HS-27A (cell line): ENCODE results near the gene PRTN3.
"Not testable (repeated sequence)": the region's sequence is repeated elsewhere in the genome, so short reads cannot be mapped to it uniquely, and the experiment has no call there.

ENCODE experiments used
- DNase-seq: peaks from one replicate; pipeline ENCODE4 v3.0.0-alpha.2; 2012; ENCODE audit warnings: low read depth, missing footprints

PRTN3 gene

DNA sequence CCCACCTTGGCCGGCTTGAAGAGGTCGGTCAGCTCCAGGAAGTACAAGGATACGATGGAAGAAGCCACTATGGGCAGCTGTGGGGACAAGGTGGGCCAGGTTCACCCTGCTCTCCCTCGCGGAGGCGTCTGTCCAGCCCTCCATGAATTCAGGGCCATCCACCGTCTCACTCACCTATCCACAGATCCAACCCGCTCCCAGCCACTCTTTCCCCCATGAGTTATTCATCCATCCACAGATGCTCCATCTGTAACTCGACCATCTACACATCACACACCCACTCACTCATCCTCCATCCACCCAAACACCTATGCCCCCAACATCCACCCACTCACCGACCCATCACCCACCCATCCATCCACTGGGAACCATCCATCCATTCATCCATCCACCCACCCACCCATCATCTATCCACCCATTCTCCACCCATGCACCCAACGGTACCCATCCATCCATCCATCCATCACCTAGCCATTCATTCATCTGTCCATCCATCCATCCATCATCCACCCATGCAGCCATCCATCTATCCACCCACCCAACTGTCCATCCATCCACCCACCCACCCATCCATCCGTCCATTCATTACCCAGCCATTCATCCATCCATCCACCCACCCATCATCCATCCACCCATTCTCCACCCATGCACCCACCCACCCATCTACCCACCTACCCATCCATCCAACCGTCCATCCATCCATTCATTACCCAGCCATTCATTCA, 24.9 kb upstream of the PRTN3 start:
- DNase-seq: no peak

DNA sequence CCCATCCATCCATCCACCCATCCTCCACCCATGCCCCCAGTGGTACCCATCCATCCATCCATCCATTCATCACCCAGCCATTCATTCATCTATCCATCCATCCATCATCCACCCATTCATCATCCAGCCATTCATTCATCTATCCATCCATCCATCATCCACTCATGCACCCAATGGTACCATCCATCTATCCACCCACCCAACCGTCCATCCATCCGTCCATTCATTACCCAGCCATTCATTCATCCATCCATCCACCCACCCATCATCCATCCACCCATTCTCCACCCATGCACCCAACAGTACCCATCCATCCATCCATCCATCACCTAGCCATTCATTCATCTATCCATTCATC, 24.3 kb upstream of the PRTN3 start:
- no peak for DNase-seq

DNA sequence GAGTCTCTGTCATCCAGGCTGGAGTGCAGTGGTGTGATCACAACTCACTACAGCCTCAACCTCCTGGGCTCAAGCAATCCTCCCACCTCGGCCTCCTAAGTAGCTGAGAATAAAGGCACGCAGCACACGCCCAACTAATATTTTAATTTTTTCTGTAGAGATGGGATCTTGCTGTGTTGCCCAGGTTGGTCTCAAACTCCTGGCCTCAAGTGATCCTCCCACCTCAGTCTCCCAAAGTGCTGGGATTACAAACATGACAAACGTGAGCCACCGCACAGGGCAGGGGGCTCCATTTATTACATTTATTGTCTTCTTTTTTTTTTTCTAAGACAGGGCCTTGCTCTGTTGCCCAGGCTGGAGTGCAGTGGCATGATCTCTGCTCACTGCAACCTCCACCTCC, 20.6 kb upstream of the PRTN3 start:
- not testable (repeated sequence) for DNase-seq

DNA sequence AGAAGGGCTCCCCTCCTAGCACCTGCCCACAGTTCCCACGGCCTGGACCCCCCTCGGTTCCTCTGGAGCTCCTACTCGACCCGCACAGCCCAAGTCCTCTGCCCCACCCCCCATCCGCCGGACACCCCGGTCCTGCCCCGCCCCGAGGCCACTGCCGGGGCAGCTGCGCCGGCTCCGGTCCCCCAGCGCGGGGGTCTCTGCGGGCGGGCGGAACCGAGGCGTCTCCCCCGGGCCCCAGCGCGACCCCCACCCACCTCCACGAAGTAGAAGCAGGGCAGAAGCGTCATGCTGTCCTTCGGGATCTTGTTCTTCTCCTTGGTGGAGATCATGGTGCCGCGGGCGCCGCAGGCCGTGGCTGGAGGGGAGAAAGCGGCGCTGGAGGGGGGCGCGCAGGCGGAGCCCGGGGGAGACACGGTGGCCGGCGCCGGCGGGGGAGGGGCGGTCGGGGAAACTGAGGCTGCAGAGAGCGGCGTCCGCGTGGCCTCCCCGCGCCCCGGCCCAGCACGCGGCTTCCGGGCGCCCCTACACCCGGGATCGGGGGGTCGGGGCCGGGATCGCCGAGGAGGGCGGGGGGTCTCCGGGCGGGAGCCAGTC, 19.5 kb upstream of the PRTN3 start:
- DNase-seq: no peak

DNA sequence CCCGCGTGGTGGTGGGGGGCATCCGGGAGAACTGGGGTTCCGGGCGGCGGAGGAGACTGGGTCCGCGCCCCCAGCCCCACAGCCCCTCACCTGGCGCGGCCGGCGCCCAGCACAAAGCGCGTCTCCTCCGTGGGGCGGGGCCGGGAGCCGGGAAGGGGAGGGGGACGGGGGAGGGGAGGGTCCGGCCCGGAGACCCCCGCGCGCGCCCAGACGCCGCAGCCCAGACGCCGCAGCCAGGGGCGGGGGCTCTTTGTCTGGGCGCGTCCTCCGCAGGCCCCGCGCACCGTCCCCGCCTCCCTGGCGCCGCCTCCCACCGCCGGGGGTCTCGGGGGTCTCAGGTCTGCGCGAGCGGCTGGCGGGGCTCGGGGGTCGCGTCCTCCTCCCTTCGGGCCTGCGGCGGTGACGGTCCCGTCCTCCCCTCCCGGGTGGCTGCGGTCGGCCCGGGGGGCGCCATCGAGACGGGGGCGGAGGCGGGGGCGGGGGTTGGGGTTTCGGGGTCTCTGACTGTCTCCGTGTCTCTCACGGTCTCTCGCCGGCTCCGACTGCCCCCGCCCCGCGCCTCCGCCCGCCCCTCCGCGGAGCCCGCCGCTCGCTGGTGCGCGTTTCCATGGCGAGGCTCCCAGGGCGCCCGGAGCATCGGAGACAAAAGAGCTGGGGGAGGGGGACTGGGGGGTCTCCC, 18.8 kb upstream of the PRTN3 start, which contains the start of gene PLPPR3:
PLPPR3 (minus strand) TSS at position 131 of the 679 bp plus-strand sequence. CDS start 396 bp downstream, outside the sequence.
- DNase-seq: no peak

DNA sequence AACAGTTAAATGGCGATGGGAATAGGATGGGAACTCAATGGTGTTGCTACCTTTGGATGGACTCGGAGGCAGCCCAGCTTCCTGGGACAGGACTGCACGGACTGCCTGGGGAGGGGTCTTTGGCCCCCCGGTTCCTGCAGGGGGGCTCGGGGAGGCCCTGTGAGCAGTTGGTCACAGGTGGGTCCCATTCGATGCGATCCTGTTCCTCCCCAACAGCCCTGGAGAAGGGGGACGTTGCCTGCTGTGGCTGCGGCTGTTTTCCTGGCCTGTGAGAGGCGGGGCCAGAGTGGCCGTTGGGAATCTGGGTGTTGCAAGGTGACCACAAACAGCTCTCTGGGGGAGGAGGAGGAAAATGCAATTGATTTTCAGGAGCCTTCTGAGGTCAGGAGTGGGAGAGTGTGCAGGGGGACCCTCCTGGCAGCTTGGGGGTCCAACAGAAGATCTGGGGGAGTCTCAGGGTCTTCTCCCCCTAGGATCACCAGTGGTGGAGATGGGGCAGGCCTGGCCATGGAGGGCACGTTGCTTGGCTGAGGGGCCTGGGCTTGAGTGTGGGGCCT, 17.2 kb upstream of the PRTN3 start:
- no peak for DNase-seq

DNA sequence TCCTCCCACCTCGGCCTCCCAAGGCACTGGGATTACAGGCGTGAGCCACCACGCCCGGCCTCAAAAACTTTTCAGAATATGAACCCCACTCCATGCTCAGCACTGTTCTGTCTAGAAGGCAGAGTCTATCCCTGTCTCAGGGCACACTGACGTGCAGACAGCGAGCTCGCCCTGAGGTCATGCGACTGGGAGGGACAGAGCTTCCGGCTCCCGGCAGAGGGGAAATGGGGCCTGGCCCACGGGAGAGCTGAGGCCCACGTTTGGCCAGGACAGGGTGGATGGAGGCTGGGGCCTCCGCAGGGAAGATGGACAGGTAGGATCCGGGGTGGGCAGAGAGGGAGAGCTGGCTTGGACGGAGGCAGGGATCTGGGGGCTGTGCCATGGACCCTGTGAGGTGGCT, 15.9 kb upstream of the PRTN3 start:
- no peak for DNase-seq

DNA sequence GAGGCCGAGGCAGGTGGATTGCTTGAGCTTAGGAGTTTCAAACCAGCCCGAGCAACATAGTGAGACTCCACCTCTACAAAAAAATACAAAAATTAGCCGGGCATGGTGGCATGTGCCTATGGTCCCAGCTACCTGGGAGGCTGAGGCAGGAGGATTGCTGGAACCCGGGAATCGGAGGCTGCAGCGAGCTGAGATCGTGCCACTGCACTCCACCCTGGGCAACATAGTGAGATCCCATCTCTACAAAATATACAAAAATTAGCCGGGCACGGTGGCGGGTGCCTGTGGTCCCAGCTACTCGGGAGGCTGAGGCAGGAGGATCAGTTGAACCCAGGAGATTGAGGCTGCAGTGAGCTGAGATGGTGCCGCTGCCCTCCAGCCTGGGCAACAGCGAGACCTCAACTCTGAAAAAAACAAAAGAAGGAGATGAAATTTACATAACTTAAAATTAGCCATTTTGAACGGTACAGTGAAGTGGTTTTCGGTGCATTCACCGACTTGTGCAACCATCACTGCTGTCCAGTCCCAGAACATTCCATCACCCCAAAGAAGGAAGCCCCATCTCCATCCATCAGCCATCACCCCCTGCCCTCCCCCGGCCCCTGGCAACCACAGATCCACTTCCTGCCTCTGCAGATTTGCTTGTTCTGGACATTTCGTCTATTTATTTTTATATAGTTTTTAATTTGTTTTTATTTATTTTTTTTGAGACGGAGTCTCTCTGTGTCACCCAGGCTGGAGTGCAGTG, 14.7 kb upstream of the PRTN3 start:
- DNase-seq: no peak

DNA sequence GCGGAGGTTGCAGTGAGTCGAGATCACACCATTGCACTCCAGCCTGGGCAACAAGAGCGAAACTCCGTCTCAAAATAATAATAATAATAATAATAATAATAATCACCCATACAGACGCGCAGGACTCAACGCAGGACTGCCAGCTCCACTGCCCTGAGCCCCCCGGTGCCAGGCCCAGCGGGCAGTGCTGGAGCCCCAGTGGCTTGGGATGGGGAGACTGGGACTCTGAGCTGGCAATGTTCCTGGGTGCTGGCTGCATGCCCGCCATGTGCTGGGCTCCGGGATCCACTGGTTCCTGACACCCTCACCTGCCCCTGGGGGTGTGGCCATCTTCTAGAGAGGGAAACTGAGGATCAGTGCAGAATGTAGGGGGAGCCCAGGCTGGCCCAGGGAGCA, 13.5 kb upstream of the PRTN3 start:
- DNase-seq: no peak

DNA sequence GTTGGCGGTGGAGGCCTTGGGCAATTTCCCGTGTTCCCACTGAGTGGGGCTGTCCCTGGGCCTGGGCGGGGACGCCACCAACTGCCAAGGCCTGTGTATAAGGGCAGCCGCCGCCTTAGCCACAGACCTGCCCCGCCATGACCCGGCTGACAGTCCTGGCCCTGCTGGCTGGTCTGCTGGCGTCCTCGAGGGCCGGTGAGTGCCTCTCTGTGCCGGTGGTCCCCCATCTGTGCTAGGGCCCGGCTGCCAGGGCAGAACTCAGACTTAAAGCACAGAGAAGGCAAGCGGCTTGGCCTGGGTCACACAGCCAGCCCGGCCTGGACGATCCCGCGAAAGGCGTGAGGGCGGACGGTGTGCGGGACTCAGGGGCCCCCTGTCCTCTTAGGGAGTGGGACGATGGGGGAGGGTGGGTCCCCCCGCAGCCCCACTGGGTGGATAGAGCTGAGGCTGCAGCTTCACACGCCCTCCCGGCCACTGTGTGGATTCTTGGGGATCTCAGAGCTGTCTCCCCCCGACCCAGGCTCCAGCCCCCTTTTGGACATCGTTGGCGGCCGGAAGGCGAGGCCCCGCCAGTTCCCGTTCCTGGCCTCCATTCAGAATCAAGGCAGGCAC, 13.0 kb upstream of the PRTN3 start, which contains the start of gene AZU1:
AZU1 (plus strand) TSS at position 128 of the 612 bp plus-strand sequence; CDS start at position 138, 10 bp downstream.
- no peak for DNase-seq

DNA sequence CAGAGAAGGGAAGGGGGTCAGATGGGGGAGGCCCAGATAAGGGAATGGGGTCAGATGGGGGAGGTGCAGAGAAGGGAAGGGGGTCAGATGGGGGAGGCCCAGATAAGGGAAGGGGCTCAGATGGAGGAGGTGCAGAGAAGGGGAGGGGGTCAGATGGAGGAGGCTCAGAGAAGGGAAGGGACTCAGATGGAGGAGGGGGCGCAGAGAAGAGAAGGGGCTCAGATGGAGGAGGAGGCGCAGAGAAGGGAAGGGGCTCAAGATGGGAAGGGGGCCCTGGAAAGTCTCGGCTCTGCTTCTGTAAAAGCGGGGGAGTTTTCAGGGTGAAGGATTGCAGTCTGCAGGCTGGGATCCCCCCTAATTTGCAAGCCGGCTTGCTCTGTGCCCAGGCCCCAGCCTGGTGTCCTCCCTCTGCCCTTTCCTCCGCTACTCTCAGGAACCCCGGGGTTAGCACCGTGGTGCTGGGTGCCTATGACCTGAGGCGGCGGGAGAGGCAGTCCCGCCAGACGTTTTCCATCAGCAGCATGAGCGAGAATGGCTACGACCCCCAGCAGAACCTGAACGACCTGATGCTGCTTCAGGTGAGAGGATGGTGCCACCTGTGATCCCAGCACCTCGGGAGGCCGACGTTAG, 11.6 kb upstream of the PRTN3 start:
- no peak for DNase-seq

DNA sequence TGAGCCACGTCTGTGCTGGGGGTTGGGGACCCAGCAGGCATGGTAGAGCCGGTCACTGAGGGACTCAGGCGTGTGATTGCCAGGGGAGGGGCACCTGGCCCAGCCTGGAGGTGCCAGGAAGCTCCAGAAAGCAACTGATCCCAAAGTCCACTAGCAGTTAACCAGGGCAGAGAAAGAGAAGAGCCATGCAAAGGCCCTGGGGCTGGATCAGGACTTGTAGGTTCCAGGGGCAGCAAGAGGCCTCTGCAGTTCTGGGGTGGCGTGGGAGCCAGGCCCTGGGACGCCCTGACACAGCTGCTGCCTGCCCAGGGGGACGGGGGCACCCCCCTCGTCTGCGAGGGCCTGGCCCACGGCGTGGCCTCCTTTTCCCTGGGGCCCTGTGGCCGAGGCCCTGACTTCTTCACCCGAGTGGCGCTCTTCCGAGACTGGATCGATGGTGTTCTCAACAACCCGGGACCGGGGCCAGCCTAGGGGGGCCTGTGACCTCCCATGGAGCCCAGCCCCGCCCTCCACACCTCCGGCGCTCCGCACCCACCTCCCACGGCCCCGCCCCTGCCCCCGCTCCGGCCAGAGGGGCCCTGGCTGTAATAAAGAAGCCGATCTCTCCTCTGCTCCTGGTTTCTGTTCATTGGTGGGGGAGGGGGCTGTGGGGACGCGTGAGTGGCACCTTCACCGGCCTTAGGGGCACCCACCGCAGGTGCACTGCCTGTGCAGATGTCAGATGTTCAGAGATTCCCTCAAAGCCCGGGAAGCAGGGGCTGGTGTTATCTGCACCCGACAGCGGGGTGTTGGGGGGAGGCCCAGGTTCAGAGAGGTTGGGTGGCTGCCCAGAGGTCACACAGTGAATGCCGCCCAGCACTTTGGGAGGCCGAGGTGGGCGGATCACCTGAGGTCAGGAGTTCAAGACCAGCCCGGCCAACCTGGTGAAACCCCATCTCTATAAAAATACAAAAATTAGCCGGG, 9.1 kb upstream of the PRTN3 start:
- no peak for DNase-seq

DNA sequence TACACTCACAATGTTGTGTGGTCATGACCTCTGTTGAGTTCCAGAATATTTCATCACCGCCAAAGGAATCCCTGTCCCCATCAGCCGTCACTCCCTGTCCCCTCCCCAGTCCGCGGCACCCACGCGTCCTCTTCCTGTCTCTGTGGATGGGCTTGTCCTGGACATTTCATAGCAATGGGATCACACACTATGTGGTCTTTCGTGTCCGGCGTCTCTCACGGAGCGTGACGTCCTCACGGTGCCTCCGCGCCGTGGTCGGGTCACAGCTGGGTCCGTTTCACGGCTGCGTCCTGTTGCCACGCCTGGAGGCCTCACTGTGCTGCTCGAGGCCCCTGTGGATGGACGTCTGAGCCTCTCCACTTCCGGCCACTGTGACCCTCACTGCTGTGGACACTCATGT, 6.6 kb upstream of the PRTN3 start:
- DNase-seq: no peak

DNA sequence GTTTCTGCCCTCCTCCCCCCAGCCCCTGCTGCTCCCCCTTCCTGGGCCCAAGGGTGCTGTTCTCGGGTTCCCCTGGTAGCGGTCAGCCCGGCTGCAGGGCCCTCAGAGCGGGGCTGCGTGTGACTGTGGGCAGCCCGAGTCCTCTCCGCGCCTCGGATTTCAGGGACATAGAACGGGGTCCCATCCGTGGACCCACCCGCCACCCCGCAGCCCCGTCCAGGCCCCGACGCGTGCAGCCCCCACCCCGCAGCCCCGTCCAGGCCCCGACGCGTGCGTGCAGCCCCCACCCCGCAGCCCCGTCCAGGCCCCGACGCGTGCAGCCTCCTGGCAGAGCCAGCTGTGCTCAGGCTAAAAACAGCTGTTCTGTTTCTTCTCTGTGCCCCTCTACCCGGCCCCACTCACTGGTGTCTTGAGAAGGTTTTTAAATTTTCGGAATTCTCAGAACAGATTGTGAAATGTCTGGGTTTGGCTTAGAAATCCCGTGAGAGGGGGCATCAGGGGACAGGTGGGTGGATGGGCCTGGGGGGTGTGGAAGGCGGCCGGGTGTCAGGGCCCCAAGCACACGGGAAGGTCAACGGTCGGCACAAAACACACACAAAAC, 5.5 kb upstream of the PRTN3 start:
- no peak for DNase-seq

DNA sequence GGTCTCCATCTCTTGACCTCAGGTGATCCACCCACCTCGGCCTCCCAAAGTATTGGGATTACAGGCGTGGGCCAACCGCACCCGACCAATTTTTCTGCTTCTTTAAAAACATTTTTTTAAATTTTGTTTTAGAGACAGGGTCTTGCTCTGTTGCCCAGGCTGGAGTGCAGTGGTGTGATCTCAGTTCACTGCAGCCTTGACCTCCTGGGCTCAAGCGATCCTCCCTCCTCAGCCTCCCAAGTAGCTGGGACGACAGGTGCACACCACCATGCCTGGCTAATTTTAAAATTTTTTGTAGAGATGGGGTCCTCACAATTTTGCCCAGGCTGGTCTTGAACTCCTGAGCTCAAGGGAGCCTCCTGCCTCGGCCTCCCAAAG, 2.0 kb downstream of the PRTN3 start:
- not testable (repeated sequence) for DNase-seq

DNA sequence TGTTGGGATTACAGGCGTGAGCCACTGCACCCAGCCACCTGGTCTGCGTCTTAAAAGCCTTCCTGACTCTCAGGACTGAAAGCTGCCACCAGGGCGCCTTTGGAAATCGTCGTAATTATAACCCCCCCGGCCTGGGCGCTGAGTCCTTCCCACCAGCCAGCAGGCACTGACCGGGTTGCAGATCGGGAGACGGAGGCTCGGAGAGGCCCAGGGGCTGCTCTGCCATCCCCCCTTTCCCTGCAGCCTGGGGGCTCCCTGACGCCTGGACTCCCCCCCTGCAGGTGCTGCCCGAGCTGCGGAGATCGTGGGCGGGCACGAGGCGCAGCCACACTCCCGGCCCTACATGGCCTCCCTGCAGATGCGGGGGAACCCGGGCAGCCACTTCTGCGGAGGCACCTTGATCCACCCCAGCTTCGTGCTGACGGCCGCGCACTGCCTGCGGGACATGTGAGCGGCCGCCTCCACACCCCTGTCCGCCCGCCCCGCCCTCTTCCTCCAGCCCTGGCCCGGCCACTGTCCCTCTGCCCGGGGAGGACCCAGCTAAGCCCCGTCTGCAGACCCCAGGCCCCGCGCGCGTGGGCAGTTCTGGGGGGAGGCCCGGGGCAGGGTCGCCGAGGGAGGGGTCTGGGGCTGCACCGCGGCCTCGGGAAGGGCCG, 2.5 kb downstream of the PRTN3 start:
- no peak for DNase-seq

DNA sequence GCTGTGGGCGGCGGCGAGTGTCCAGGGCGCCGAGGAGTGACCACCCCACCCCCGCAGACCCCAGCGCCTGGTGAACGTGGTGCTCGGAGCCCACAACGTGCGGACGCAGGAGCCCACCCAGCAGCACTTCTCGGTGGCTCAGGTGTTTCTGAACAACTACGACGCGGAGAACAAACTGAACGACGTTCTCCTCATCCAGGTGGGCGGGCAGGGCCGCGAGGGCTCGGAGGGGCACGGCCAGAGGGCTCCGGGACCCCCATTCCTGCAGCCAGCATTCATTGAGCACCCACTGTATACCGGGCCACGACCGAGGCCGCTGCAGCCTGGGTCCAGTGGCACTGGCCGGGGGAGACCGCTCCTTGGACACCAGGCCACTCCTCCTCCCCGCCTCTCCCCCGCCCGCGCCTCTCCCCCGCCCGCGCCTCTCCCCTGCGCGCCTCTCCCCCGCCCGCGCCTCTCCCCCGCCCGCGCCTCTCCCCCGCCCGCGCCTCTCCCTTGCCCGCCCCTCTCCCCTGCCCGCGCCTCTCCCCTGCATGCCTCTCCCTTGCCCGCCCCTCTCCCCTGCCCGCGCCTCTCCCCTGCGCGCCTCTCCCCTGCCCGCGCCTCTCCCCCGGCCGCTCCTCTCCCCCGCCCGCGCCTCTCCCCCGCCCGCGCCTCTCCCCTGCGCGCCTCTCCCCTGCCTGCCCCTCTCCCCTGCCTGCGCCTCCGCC, 3.2 kb downstream of the PRTN3 start:
- no peak for DNase-seq

DNA sequence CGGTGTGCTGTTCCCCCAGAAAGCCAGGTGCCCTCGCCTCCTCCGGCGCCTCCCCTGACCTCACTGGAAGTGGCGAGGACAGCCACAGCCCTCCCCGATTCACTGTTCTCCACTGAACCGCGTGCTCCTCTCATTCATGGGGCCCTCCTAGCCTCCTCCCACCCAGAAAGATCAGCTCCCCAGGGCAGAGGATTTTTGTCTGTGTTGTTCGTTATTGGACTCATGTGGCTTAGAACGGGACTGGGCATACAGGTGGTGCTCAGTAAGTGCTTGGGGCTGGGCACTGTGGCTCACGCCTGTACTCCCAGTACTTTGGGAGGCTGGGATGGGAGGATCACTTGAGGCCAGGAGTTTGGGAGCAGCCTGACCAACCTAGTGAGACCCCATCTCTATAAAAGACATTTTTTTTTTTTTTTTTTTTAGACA, 3.8 kb downstream of the PRTN3 start:
- no peak for DNase-seq
